A549 (cell line): ENCODE data around the gene TAS2R38. TPM values are rescaled to one million over a fixed set of nuclear protein-coding genes. Genes with fewer than 3 reads are reported as not detected.

Experiments
- ATAC-seq, 2 experiments: fragments of 200-7000 bp in 1 of 2; fragments of >200 bp in 1 of 2; cut with Nextera tagmentation in 1 of 2; cut with Tn5 transposase in 1 of 2; 3 replicates each; pipeline versions ENCODE4 v1.8.0 to v1.9.1; 2018 to 2020; ENCODE audit warnings: mild to moderate bottlenecking in 1 of 2, moderate library complexity in 1 of 2
- CTCF ChIA-PET: fragments of 300-600 bp; sonication (Branson Sonifier 250); formaldehyde crosslinking; extraction: SDS; loops from one replicate; lab custom pipeline; 2021; ENCODE audit warnings: antibody characterized with exemption, inconsistent platforms; lab: Yijun Ruan, JAX
- POLR2A ChIA-PET: fragments of 350-600 bp; formaldehyde crosslinking; extraction: SDS; loops from one replicate; lab custom pipeline; 2021; ENCODE audit warnings: antibody characterized with exemption, inconsistent platforms; lab: Yijun Ruan, JAX
- DNase-seq, 2 experiments: peaks; one replicate each; pipeline versions ENCODE4 v3.0.0 to v3.0.0-alpha.2; 2011 to 2016; ENCODE audit warnings: low read depth in 1 of 2, low spot score in 1 of 2
- FAIRE-seq: peaks from 2 replicates; lab custom pipeline; 2011; peaks lifted over from hg19 to GRCh38; lab: Jason Lieb, UNC
- H3K27ac ChIP-seq, 2 experiments: fragments of >200 bp; sonication (Bioruptor Twin); formaldehyde crosslinking; 3 replicates each; pipeline ENCODE4 v1.5.1; 2016 to 2017
- H3K4me1 ChIP-seq: fragments of >200 bp; sonication (Bioruptor Twin); formaldehyde crosslinking; 3 replicates; pipeline ENCODE4 v1.6.1; 2016
- H3K4me2 ChIP-seq: fragments of >200 bp; sonication (Bioruptor Twin); formaldehyde crosslinking; 3 replicates; pipeline ENCODE4 v1.6.1; 2016
- H3K4me3 ChIP-seq: fragments of >200 bp; sonication (Bioruptor Twin); formaldehyde crosslinking; 3 replicates; pipeline ENCODE4 v1.5.1; 2016
- H3K9me3 ChIP-seq: fragments of >200 bp; sonication (Bioruptor Twin); formaldehyde crosslinking; 3 replicates; pipeline ENCODE4 v1.6.1; 2016
- CEBPB ChIP-seq, 2 experiments: fragments of >200 bp in 1 of 2; sonication (Bioruptor Twin) in 1 of 2; formaldehyde crosslinking in 1 of 2; IDR thresholded peaks; 2 replicates each; pipeline ENCODE4 v1.6.1; 2012 to 2016
- E2F6 ChIP-seq: IDR thresholded peaks from 2 replicates; pipeline ENCODE4 v1.6.1; 2012; ENCODE audit warnings: low read depth, borderline replicate concordance
- FOSB ChIP-seq: fragments of 250-450 bp; sonication (Bioruptor Pico); IDR thresholded peaks from 2 replicates; pipeline ENCODE4 v1.5.0; 2020; ENCODE audit warnings: mild to moderate bottlenecking, moderate library complexity
- FOSL2 ChIP-seq, 2 experiments: fragments of 450-650 bp in 1 of 2; fragments of >200 bp in 1 of 2; sonication (Bioruptor Twin) in 1 of 2; formaldehyde crosslinking; IDR thresholded peaks; 2 replicates each; pipeline versions ENCODE4 v1.5.0 to v1.6.1; 2016 to 2020; ENCODE audit warnings: mild to moderate bottlenecking in 1 of 2, moderate library complexity in 1 of 2
- FOXS1 ChIP-seq: fragments of 250-450 bp; sonication (Bioruptor Pico); IDR thresholded peaks from 2 replicates; pipeline ENCODE4 v1.5.0; 2020; ENCODE audit warnings: mild to moderate bottlenecking, moderate library complexity
- GATA3 ChIP-seq: IDR thresholded peaks from 2 replicates; pipeline ENCODE4 v1.6.1; 2012; ENCODE audit warnings: borderline replicate concordance
- HDAC2 ChIP-seq: fragments of 200-600 bp; sonication (generic); IDR thresholded peaks from 2 replicates; pipeline ENCODE4 v1.6.1; 2016
- HMGXB4 ChIP-seq: fragments of 250-450 bp; sonication (Bioruptor Pico); IDR thresholded peaks from 2 replicates; pipeline ENCODE4 v1.5.0; 2021; ENCODE audit warnings: mild to moderate bottlenecking, moderate library complexity, borderline replicate concordance
- KDM1A ChIP-seq: fragments of 200-600 bp; sonication (generic); IDR thresholded peaks from 2 replicates; pipeline ENCODE4 v1.6.1; 2016; ENCODE audit warnings: low read depth, mild to moderate bottlenecking
- NPAS2 ChIP-seq: fragments of 250-450 bp; sonication (Bioruptor Pico); IDR thresholded peaks from 2 replicates; pipeline ENCODE4 v1.8.0; 2022; ENCODE audit warnings: mild to moderate bottlenecking, moderate library complexity, borderline replicate concordance
- NR3C1 ChIP-seq: fragments of >200 bp; sonication (Bioruptor Twin); formaldehyde crosslinking; IDR thresholded peaks from 3 replicates; pipeline ENCODE4 v1.6.1; 2017
- POLR2AphosphoS2 ChIP-seq: conservative IDR thresholded peaks from 2 replicates; pipeline ENCODE4 v1.6.1; 2012; ENCODE audit warnings: low read length, improper control_type of control experiment, inconsistent platforms
- RAD21 ChIP-seq, 2 experiments: fragments of >200 bp in 1 of 2; sonication (Bioruptor Twin) in 1 of 2; formaldehyde crosslinking in 1 of 2; IDR thresholded peaks in 1 of 2; conservative IDR thresholded peaks in 1 of 2; 2 replicates in 1 of 2; 3 replicates in 1 of 2; pipeline ENCODE4 v1.6.1; 2012 to 2018; ENCODE audit warnings: inconsistent platforms in 1 of 2
- RARB ChIP-seq: fragments of 250-450 bp; sonication (Bioruptor Pico); IDR thresholded peaks from 2 replicates; pipeline ENCODE4 v1.8.0; 2021; ENCODE audit warnings: mild to moderate bottlenecking, moderate library complexity
- SMC3 ChIP-seq: fragments of >200 bp; sonication (Bioruptor Twin); formaldehyde crosslinking; IDR thresholded peaks from 3 replicates; pipeline ENCODE4 v1.6.1; 2018; ENCODE audit warnings: inconsistent platforms
- TFCP2L1 ChIP-seq: fragments of 250-450 bp; sonication (Bioruptor Pico); IDR thresholded peaks from 2 replicates; pipeline ENCODE4 v1.5.0; 2021; ENCODE audit warnings: mild to moderate bottlenecking
- ZC3H11A ChIP-seq: fragments of 450-650 bp; IDR thresholded peaks from 2 replicates; pipeline ENCODE4 v1.6.1; 2014; ENCODE audit warnings: antibody characterized with exemption, mild to moderate bottlenecking
- ZNF302 ChIP-seq: fragments of 250-450 bp; sonication (Bioruptor Pico); IDR thresholded peaks from 2 replicates; pipeline ENCODE4 v1.9.0; 2021; ENCODE audit warnings: inconsistent platforms, mild to moderate bottlenecking, moderate library complexity
- ZSCAN20 ChIP-seq: fragments of 250-450 bp; sonication (Bioruptor Pico); IDR thresholded peaks from 2 replicates; pipeline ENCODE4 v1.8.0; 2022; ENCODE audit warnings: mild to moderate bottlenecking, moderate library complexity
- WGBS: methylation state at CpG from one replicate; pipeline ENCODE4 v1.1.6; 2017; ENCODE audit errors: missing lambda C conversion rate; 5-methylcytosine and 5-hydroxymethylcytosine counted together
- polyA plus RNA-seq, 4 experiments: library from polyadenylated mRNA; depleted of rRNA in 3 of 4; stranded (reverse); fragments of >200 nt; fragmentation: RNase III in 1 of 4; extraction: RNeasy Plus Mini Kit Qiagen cat#74134 plus additional on column Dnase treatment in 1 of 4; gene quantifications; 2 replicates in 3 of 4; 3 replicates in 1 of 4; pipeline ENCODE4 v1.2.3, GENCODE V29; 2011 to 2017
- TF ChIP-seq, protein P1 (sequence below): fragments of >200 bp; sonication (Bioruptor Twin); formaldehyde crosslinking; IDR thresholded peaks from 3 replicates; pipeline ENCODE4 v1.5.1; 2016
- TF ChIP-seq, protein P2 (sequence below): fragments of 150-350 bp; IDR thresholded peaks from 2 replicates; pipeline ENCODE4 v1.6.1; 2014; ENCODE audit warnings: low read depth, mild to moderate bottlenecking, low read length
- TF ChIP-seq, protein P3 (sequence below): fragments of 200-600 bp; sonication (generic); IDR thresholded peaks from 2 replicates; pipeline ENCODE4 v1.6.1; 2016; ENCODE audit warnings: antibody characterized with exemption, mild to moderate bottlenecking, moderate library complexity

TAS2R38 gene
- polyA plus RNA-seq, 2 of the 4 experiments (the other 2 are of a cell fraction): not detected

DNA sequence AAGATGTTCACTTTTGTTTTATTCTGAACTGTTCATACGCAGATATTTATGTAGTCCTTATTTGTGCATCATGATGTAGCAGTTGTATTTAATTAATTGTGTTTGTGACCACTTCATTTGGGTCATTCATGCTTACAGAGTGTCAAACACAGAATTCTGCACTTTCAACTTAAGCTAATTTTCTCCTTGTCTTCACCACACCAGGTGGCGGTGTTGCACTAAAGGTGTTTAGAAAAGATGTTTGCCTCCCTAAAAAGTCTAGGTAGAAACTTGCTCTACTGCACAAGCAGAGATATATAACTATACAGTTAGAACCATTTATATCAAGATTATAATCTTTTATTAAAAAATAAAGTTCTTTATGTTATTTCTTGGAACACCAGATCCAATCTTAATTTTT is 1.3 kb upstream of the TAS2R38 start:
- Histone ChIP-seq H3K27ac (no peak overlapping the region), H3K9me3 (no peaks in the 10 kb centered on the region), H3K4me2 (no peak overlapping the region), H3K4me3 (no peak overlapping the region), H3K4me1 (no peaks in the 10 kb centered on the region)
- CTCF ChIA-PET: interaction anchor here (0.6 to 3.3 kb wide), 12 partner anchors 9 to 560 kb away, joined by 3 to 54 read pairs (median 4); no protein-coding TSS in a partner anchor
- DNase-seq (peak in 1 of 2 experiments; percentile 63), FAIRE-seq (no peak), ATAC-seq (no peak)
- TF ChIP-seq RAD21 (conservative IDR thresholded peaks at IDR 0.05 in 1 of 2, IDR thresholded peaks at IDR 0.05 in 1 of 2) (peak; percentile 77 to 82), POLR2AphosphoS2 (no peak), SMC3 (peak; percentile 79), HMGXB4 (no peak), ZNF302 (CRISPR knock-in tag) (no peak)
- TF ChIP-seq, protein P1, sequence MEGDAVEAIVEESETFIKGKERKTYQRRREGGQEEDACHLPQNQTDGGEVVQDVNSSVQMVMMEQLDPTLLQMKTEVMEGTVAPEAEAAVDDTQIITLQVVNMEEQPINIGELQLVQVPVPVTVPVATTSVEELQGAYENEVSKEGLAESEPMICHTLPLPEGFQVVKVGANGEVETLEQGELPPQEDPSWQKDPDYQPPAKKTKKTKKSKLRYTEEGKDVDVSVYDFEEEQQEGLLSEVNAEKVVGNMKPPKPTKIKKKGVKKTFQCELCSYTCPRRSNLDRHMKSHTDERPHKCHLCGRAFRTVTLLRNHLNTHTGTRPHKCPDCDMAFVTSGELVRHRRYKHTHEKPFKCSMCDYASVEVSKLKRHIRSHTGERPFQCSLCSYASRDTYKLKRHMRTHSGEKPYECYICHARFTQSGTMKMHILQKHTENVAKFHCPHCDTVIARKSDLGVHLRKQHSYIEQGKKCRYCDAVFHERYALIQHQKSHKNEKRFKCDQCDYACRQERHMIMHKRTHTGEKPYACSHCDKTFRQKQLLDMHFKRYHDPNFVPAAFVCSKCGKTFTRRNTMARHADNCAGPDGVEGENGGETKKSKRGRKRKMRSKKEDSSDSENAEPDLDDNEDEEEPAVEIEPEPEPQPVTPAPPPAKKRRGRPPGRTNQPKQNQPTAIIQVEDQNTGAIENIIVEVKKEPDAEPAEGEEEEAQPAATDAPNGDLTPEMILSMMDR: peak; percentile 70
- 23% methylated on average over 2 of the region's 2 CpGs for WGBS
- POLR2A ChIA-PET: no interaction called here

DNA sequence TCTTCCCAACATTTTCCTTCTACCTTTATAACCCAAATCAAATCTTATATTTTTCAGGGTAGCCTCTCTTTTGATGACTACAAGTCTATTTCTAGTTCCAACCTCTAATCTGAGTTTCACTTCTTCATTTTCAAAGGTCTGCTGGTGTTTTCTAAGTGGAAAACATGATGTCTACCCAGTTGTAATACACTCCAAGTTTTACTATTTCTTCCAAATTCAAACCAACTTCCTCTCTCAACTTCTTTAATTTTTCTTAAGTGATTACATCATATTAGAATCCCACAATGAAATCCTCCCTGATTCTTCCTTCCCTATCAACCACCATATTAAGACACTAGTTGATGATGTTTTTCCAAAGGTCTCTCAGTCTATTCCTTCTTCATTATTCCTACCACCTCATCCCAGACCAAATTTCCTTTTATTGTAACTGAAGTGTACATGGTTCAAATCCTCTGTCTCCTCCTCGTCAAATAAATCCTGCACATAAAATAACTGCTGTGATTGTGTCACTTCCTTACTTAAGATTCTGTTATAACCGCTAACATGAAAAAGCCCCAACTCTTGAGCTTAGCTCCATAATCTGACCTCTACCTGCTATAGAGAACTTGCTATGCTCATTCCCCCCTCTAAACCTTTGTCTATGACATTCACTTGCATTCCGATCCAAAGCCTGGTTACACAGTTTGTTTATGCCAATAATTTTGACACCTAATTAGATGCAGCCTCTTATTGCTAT is 12.7 kb downstream of the TAS2R38 start:
- Histone ChIP-seq H3K4me3 (no peak overlapping the region), H3K9me3 (no peaks in the 10 kb centered on the region), H3K4me2 (no peak overlapping the region), H3K27ac (no peak overlapping the region), H3K4me1 (no peaks in the 10 kb centered on the region)
- ATAC-seq: no peak
- no peak for FAIRE-seq
- CTCF ChIA-PET: no interaction called here
- POLR2A ChIA-PET: no interaction called here
- WGBS: 48% methylated on average over 3 of the region's 3 CpGs
- DNase-seq: no peak
- TF ChIP-seq CEBPB (IDR thresholded peaks at IDR 0.05) (no peak), NR3C1 (no peak), RARB (no peak), FOXS1 (no peak), ZSCAN20 (CRISPR knock-in tag) (no peak), GATA3 (no peak), NPAS2 (CRISPR knock-in tag) (no peak), HDAC2 (no peak), ZC3H11A (no peak), FOSB (CRISPR knock-in tag) (no peak), FOSL2 (IDR thresholded peaks at IDR 0.05) (no peak), FOSL2 (CRISPR knock-in tag; IDR thresholded peaks at IDR 0.05) (no peak), TFCP2L1 (CRISPR knock-in tag) (no peak), KDM1A (no peak), E2F6 (no peak)
- TF ChIP-seq, protein P2, sequence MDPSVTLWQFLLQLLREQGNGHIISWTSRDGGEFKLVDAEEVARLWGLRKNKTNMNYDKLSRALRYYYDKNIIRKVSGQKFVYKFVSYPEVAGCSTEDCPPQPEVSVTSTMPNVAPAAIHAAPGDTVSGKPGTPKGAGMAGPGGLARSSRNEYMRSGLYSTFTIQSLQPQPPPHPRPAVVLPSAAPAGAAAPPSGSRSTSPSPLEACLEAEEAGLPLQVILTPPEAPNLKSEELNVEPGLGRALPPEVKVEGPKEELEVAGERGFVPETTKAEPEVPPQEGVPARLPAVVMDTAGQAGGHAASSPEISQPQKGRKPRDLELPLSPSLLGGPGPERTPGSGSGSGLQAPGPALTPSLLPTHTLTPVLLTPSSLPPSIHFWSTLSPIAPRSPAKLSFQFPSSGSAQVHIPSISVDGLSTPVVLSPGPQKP: no peak
- TF ChIP-seq, protein P3, sequence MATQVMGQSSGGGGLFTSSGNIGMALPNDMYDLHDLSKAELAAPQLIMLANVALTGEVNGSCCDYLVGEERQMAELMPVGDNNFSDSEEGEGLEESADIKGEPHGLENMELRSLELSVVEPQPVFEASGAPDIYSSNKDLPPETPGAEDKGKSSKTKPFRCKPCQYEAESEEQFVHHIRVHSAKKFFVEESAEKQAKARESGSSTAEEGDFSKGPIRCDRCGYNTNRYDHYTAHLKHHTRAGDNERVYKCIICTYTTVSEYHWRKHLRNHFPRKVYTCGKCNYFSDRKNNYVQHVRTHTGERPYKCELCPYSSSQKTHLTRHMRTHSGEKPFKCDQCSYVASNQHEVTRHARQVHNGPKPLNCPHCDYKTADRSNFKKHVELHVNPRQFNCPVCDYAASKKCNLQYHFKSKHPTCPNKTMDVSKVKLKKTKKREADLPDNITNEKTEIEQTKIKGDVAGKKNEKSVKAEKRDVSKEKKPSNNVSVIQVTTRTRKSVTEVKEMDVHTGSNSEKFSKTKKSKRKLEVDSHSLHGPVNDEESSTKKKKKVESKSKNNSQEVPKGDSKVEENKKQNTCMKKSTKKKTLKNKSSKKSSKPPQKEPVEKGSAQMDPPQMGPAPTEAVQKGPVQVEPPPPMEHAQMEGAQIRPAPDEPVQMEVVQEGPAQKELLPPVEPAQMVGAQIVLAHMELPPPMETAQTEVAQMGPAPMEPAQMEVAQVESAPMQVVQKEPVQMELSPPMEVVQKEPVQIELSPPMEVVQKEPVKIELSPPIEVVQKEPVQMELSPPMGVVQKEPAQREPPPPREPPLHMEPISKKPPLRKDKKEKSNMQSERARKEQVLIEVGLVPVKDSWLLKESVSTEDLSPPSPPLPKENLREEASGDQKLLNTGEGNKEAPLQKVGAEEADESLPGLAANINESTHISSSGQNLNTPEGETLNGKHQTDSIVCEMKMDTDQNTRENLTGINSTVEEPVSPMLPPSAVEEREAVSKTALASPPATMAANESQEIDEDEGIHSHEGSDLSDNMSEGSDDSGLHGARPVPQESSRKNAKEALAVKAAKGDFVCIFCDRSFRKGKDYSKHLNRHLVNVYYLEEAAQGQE: no peak
